ENCODE results near the gene LGALS3. TPM values are rescaled to one million over a fixed set of nuclear protein-coding genes. Genes with fewer than 3 reads are reported as not detected.

LGALS3 gene
- total RNA-seq, 5 donors from 2014 or later (not counting 1 experiment from before 2014, with no cell fraction given) = 4.1 to 57.7 (median 35.8) TPM

GRCh38 chr14:55157080-55157479 lies 28.0 kb downstream of the LGALS3 start:
- peaks cover 0 to 11% (median 9%) of the 10 kb centered on the region in 3 donors for H3K4me1 Mint-ChIP-seq
- no peaks in the 10 kb centered on the region for H3K27me3 Mint-ChIP-seq
- H3K4me3 Mint-ChIP-seq = no peak overlapping the region
- ATAC-seq (replicated peaks in 1 of 4) = no peak
- Histone ChIP-seq H3K4me1 (ENCODE audit: control insufficient read depth in 1 of 2, extremely low read depth in 1 of 2, insufficient read depth in 2 of 2, low read length in 2 of 2) (no peaks in the 10 kb centered on the region), H3K27me3 (replicated peaks in 1 of 2; ENCODE audit: control insufficient read depth in 2 of 2, extremely low read depth in 1 of 2, insufficient read depth in 2 of 2, low read length in 1 of 2) (no peaks in the 10 kb centered on the region), H3K27ac (ENCODE audit: low read length) (no peak overlapping the region), H3K36me3 (ENCODE audit: control insufficient read depth in 2 of 2, extremely low read depth in 1 of 2, insufficient read depth in 1 of 2, low read length in 1 of 2) (no peaks in the 10 kb centered on the region), H3K9me3 (no peaks in the 10 kb centered on the region), H3K4me3 (ENCODE audit: control insufficient read depth in 1 of 2, extremely low read depth in 1 of 2, low read length in 1 of 2) (no peak overlapping the region)
- H3K36me3 Mint-ChIP-seq = no peaks in the 10 kb centered on the region
- no peak for DNase-seq
- H3K27ac Mint-ChIP-seq = no peak overlapping the region
- no CpG with 5 or more reads among the region's 1 CpG for WGBS (ENCODE audit: insufficient coverage)
- ChIA-PET CTCF (interaction anchor here in 1 of 2 donors (0.6 to 1.7 kb wide), 3 partner anchors 25 to 85 kb away, joined by 3 to 7 read pairs (median 3); no protein-coding TSS in a partner anchor), POLR2A (no interaction called here)
- no peaks in the 10 kb centered on the region for H3K9me3 Mint-ChIP-seq

- CTCF ChIA-PET = interaction anchor here in 1 of 2 donors (0.9 to 1.4 kb wide), 5 partner anchors 66 to 594 kb away, joined by 3 to 5 read pairs (median 3); no protein-coding TSS in a partner anchor
- no peaks in the 10 kb centered on the region for H3K9me3 Mint-ChIP-seq
Observed at GRCh38 chr14:55158412-55158811, 29.4 kb downstream of the LGALS3 start.

GRCh38 chr14:55160989-55161388 lies 31.9 kb downstream of the LGALS3 start:
- H3K9me3 Mint-ChIP-seq = no peaks in the 10 kb centered on the region
- Histone ChIP-seq H3K27me3 (replicated peaks in 1 of 2; ENCODE audit: control insufficient read depth in 2 of 2, extremely low read depth in 1 of 2, insufficient read depth in 2 of 2, low read length in 1 of 2) (no peaks in the 10 kb centered on the region), H3K4me3 (ENCODE audit: control insufficient read depth in 1 of 2, extremely low read depth in 1 of 2, low read length in 1 of 2) (no peak overlapping the region), H3K27ac (ENCODE audit: low read length) (no peak overlapping the region), H3K36me3 (ENCODE audit: control insufficient read depth in 2 of 2, extremely low read depth in 1 of 2, insufficient read depth in 1 of 2, low read length in 1 of 2) (no peaks in the 10 kb centered on the region), H3K4me1 (ENCODE audit: control insufficient read depth in 1 of 2, extremely low read depth in 1 of 2, insufficient read depth in 2 of 2, low read length in 2 of 2) (peaks cover 0 to 2% of the 10 kb centered on the region in 2 experiments), H3K9me3 (no peaks in the 10 kb centered on the region)
- no peak overlapping the region for H3K4me3 Mint-ChIP-seq
- peaks cover 9 to 18% (median 14%) of the 10 kb centered on the region in 3 donors for H3K4me1 Mint-ChIP-seq
- ATAC-seq (replicated peaks in 1 of 4) (peak; percentile 58 to 73 (median 69)), DNase-seq (peak in 1 of 35 experiments; percentile 63)
- no peaks in the 10 kb centered on the region for H3K27me3 Mint-ChIP-seq
- POLR2A ChIA-PET = interaction anchor here (0.6 to 1.0 kb wide), 5 partner anchors 71 to 220 kb away, joined by 7 to 10 read pairs (median 9); partner anchors contain the start of gene MAPK1IP1L (in 1 of the 2)
- H3K27ac Mint-ChIP-seq = no peak overlapping the region
- CTCF ChIA-PET = interaction anchor here (0.5 to 1.6 kb wide), 33 partner anchors 8 to 1314 kb away, joined by 3 to 40 read pairs (median 4); partner anchors contain the start of gene WDHD1 (in 1 of the 2)
- no peaks in the 10 kb centered on the region for H3K36me3 Mint-ChIP-seq

More at GRCh38 chr14:55158412-55158811, 29.4 kb downstream of the LGALS3 start:
- no peak overlapping the region for H3K27ac ChIP-seq (ENCODE audit: low read length)
- Mint-ChIP-seq H3K27me3 (no peaks in the 10 kb centered on the region), H3K27ac (no peak overlapping the region), H3K4me3 (no peak overlapping the region), H3K36me3 (no peaks in the 10 kb centered on the region), H3K4me1 (peaks cover 0 to 11% (median 9%) of the 10 kb centered on the region in 3 donors)
- no peaks in the 10 kb centered on the region for H3K36me3 ChIP-seq (ENCODE audit: control insufficient read depth in 2 of 2, extremely low read depth in 1 of 2, insufficient read depth in 1 of 2, low read length in 1 of 2)
- POLR2A ChIA-PET = interaction anchor here in 1 of 2 donors (0.7 kb wide), 2 partner anchors 41 to 163 kb away, joined by 3 to 4 read pairs; no protein-coding TSS in a partner anchor
- no peak overlapping the region for H3K4me3 ChIP-seq (ENCODE audit: control insufficient read depth in 1 of 2, extremely low read depth in 1 of 2, low read length in 1 of 2)
- ATAC-seq (replicated peaks in 1 of 4) (no peak), DNase-seq (no peak)
- H3K27me3 ChIP-seq (replicated peaks in 1 of 2; ENCODE audit: control insufficient read depth in 2 of 2, extremely low read depth in 1 of 2, insufficient read depth in 2 of 2, low read length in 1 of 2) = no peaks in the 10 kb centered on the region
- no peaks in the 10 kb centered on the region for H3K9me3 ChIP-seq
- H3K4me1 ChIP-seq (ENCODE audit: control insufficient read depth in 1 of 2, extremely low read depth in 1 of 2, insufficient read depth in 2 of 2, low read length in 2 of 2) = no peaks in the 10 kb centered on the region
- WGBS (ENCODE audit: insufficient coverage) = 55% methylated on average over 2 of the region's 3 CpGs

GRCh38 chr14:55170526-55170925 lies 41.5 kb downstream of the LGALS3 start:
- no peaks in the 10 kb centered on the region for H3K9me3 ChIP-seq
- H3K27me3 ChIP-seq (replicated peaks in 1 of 2; ENCODE audit: control insufficient read depth in 2 of 2, extremely low read depth in 1 of 2, insufficient read depth in 2 of 2, low read length in 1 of 2) = no peaks in the 10 kb centered on the region
- ChIA-PET POLR2A (interaction anchor here in 1 of 2 donors (0.7 kb wide), 1 partner anchor 43 kb away, joined by 4 read pairs; no protein-coding TSS in a partner anchor), CTCF (interaction anchor here (0.5 to 0.9 kb wide), 3 partner anchors 79 to 285 kb away, joined by 3 to 4 read pairs (median 3); no protein-coding TSS in a partner anchor)
- H3K36me3 ChIP-seq (ENCODE audit: control insufficient read depth in 2 of 2, extremely low read depth in 1 of 2, insufficient read depth in 1 of 2, low read length in 1 of 2) = no peaks in the 10 kb centered on the region
- Mint-ChIP-seq H3K27me3 (no peaks in the 10 kb centered on the region), H3K4me1 (peaks cover 0 to under 1% (median 0%) of the 10 kb centered on the region in 3 donors), H3K9me3 (no peaks in the 10 kb centered on the region), H3K36me3 (no peaks in the 10 kb centered on the region), H3K27ac (no peak overlapping the region), H3K4me3 (no peak overlapping the region)
- no peaks in the 10 kb centered on the region for H3K4me1 ChIP-seq (ENCODE audit: control insufficient read depth in 1 of 2, extremely low read depth in 1 of 2, insufficient read depth in 2 of 2, low read length in 2 of 2)
- no peak for ATAC-seq (replicated peaks in 1 of 4)
- no peak overlapping the region for H3K27ac ChIP-seq (ENCODE audit: low read length)
- no peak for DNase-seq
- H3K4me3 ChIP-seq (ENCODE audit: control insufficient read depth in 1 of 2, extremely low read depth in 1 of 2, low read length in 1 of 2) = no peak overlapping the region
- no CpG with 5 or more reads among the region's 2 CpGs for WGBS (ENCODE audit: insufficient coverage)

GRCh38 chr14:55180006-55180405 lies 51.0 kb downstream of the LGALS3 start:
- Histone ChIP-seq H3K27me3 (replicated peaks in 1 of 2; ENCODE audit: control insufficient read depth in 2 of 2, extremely low read depth in 1 of 2, insufficient read depth in 2 of 2, low read length in 1 of 2) (no peaks in the 10 kb centered on the region), H3K36me3 (ENCODE audit: control insufficient read depth in 2 of 2, extremely low read depth in 1 of 2, insufficient read depth in 1 of 2, low read length in 1 of 2) (no peaks in the 10 kb centered on the region), H3K4me3 (ENCODE audit: control insufficient read depth in 1 of 2, extremely low read depth in 1 of 2, low read length in 1 of 2) (no peak overlapping the region), H3K4me1 (ENCODE audit: control insufficient read depth in 1 of 2, extremely low read depth in 1 of 2, insufficient read depth in 2 of 2, low read length in 2 of 2) (peaks cover 0 to 5% of the 10 kb centered on the region in 2 experiments), H3K9me3 (no peaks in the 10 kb centered on the region), H3K27ac (ENCODE audit: low read length) (no peak overlapping the region)
- H3K27me3 Mint-ChIP-seq = no peaks in the 10 kb centered on the region
- no peak overlapping the region for H3K4me3 Mint-ChIP-seq
- DNase-seq (no peak), ATAC-seq (replicated peaks in 1 of 4) (no peak)
- H3K4me1 Mint-ChIP-seq = peaks cover 0 to 18% (median 9%) of the 10 kb centered on the region in 3 donors
- H3K9me3 Mint-ChIP-seq = no peaks in the 10 kb centered on the region
- H3K36me3 Mint-ChIP-seq = no peaks in the 10 kb centered on the region
- H3K27ac Mint-ChIP-seq = no peak overlapping the region
- POLR2A ChIA-PET = no interaction called here
- WGBS (ENCODE audit: insufficient coverage) = no CpG with 5 or more reads among the region's 2 CpGs
- CTCF ChIA-PET = interaction anchor here in 1 of 2 donors (1.1 kb wide), 1 partner anchor 19 kb away, joined by 4 read pairs; no protein-coding TSS in a partner anchor

- CTCF ChIA-PET = interaction anchor here in 1 of 2 donors (1.1 kb wide), 1 partner anchor 20 kb away, joined by 4 read pairs; no protein-coding TSS in a partner anchor
- no peak overlapping the region for H3K4me3 Mint-ChIP-seq
- H3K27me3 ChIP-seq (replicated peaks in 1 of 2; ENCODE audit: control insufficient read depth in 2 of 2, extremely low read depth in 1 of 2, insufficient read depth in 2 of 2, low read length in 1 of 2) = no peaks in the 10 kb centered on the region
- no peaks in the 10 kb centered on the region for H3K27me3 Mint-ChIP-seq
- H3K36me3 ChIP-seq (ENCODE audit: control insufficient read depth in 2 of 2, extremely low read depth in 1 of 2, insufficient read depth in 1 of 2, low read length in 1 of 2) = no peaks in the 10 kb centered on the region
- POLR2A ChIA-PET = interaction anchor here in 1 of 2 donors (0.6 kb wide), 1 partner anchor 11 kb away, joined by 9 read pairs; no protein-coding TSS in a partner anchor
- no peak overlapping the region for H3K4me3 ChIP-seq (ENCODE audit: control insufficient read depth in 1 of 2, extremely low read depth in 1 of 2, low read length in 1 of 2)
- no peak for ATAC-seq (replicated peaks in 1 of 4)
- H3K27ac Mint-ChIP-seq = peak overlapping the region in 1 of 2 donors; percentile 36
- no peaks in the 10 kb centered on the region for H3K9me3 Mint-ChIP-seq
- WGBS (ENCODE audit: insufficient coverage) = no CpG with 5 or more reads among the region's 4 CpGs
- peaks cover 0 to 18% (median 9%) of the 10 kb centered on the region in 3 donors for H3K4me1 Mint-ChIP-seq
- no peak overlapping the region for H3K27ac ChIP-seq (ENCODE audit: low read length)
- no peaks in the 10 kb centered on the region for H3K36me3 Mint-ChIP-seq
- peaks cover 0 to 5% of the 10 kb centered on the region in 2 experiments for H3K4me1 ChIP-seq (ENCODE audit: control insufficient read depth in 1 of 2, extremely low read depth in 1 of 2, insufficient read depth in 2 of 2, low read length in 2 of 2)
- DNase-seq = no peak
- H3K9me3 ChIP-seq = no peaks in the 10 kb centered on the region
Observed at GRCh38 chr14:55180434-55180833, 51.4 kb downstream of the LGALS3 start.

All from T-cell (primary cell).